ENCODE data around the gene SRRT.

Gene SRRT

DNA sequence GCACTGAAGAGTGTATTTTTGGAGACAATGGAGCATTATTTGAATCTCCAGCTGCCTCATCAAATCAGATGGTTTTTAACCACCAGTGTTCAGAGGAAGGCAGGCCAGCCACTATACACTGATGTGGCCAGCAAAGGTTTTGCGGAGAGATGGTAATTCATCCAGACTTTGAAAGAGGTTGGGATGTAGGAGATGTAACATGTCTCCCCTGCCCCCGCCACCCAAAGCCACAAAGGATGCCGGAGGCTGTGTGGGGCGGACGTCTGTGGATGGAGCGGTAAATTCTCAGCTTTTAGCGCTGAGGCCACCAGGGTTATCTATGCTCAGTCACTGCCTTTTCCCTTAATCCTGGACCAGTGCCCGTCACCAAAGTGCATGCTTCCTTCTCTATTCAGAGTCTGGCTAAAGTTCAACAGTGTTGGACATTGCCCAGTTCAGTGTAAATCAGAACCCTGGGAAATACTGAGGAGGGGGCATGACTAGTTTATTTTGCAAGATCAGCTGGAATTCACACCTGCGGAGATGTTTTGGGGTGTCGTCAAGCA lies 11.4 kb upstream of the SRRT start:
- H3K9ac ChIP-seq (ENCODE audit: low read length): no peak overlapping the region
- no peaks in the 10 kb centered on the region for H3K9me2 ChIP-seq (ENCODE audit: low read depth, low read length)
- H3K4me1 ChIP-seq (ENCODE audit: insufficient read depth, low read length, severe bottlenecking): peaks cover 38% of the 10 kb centered on the region
- no peak overlapping the region for H3K27ac ChIP-seq (ENCODE audit: low read depth, low read length, poor library complexity, severe bottlenecking)
- no peaks in the 10 kb centered on the region for H4K20me1 ChIP-seq (ENCODE audit: insufficient read depth, low read length)
- H3K9me3 ChIP-seq (ENCODE audit: low read length): no peaks in the 10 kb centered on the region
- no peak overlapping the region for H3K4me3 ChIP-seq (ENCODE audit: low read depth, low read length, poor library complexity, severe bottlenecking)
- no peak overlapping the region for H2AFZ ChIP-seq (ENCODE audit: low read length)
- H3K79me2 ChIP-seq (ENCODE audit: insufficient read depth, low read length): no peaks in the 10 kb centered on the region
- TF ChIP-seq, protein P1, sequence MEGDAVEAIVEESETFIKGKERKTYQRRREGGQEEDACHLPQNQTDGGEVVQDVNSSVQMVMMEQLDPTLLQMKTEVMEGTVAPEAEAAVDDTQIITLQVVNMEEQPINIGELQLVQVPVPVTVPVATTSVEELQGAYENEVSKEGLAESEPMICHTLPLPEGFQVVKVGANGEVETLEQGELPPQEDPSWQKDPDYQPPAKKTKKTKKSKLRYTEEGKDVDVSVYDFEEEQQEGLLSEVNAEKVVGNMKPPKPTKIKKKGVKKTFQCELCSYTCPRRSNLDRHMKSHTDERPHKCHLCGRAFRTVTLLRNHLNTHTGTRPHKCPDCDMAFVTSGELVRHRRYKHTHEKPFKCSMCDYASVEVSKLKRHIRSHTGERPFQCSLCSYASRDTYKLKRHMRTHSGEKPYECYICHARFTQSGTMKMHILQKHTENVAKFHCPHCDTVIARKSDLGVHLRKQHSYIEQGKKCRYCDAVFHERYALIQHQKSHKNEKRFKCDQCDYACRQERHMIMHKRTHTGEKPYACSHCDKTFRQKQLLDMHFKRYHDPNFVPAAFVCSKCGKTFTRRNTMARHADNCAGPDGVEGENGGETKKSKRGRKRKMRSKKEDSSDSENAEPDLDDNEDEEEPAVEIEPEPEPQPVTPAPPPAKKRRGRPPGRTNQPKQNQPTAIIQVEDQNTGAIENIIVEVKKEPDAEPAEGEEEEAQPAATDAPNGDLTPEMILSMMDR (IDR thresholded peaks at IDR 0.05; ENCODE audit: low read length): no peak
- no peak for TF ChIP-seq EZH2 (IDR thresholded peaks at IDR 0.05; ENCODE audit: borderline replicate concordance, low read length)
- H3K36me3 ChIP-seq (ENCODE audit: insufficient read depth, low read length): peaks cover 27% of the 10 kb centered on the region
- no peak overlapping the region for H3K4me2 ChIP-seq (ENCODE audit: low read length)
- no peaks in the 10 kb centered on the region for H3K27me3 ChIP-seq (ENCODE audit: insufficient read depth, low read length)
- no peaks in the 10 kb centered on the region for H3F3A ChIP-seq (ENCODE audit: insufficient read depth, low read length)

DNA sequence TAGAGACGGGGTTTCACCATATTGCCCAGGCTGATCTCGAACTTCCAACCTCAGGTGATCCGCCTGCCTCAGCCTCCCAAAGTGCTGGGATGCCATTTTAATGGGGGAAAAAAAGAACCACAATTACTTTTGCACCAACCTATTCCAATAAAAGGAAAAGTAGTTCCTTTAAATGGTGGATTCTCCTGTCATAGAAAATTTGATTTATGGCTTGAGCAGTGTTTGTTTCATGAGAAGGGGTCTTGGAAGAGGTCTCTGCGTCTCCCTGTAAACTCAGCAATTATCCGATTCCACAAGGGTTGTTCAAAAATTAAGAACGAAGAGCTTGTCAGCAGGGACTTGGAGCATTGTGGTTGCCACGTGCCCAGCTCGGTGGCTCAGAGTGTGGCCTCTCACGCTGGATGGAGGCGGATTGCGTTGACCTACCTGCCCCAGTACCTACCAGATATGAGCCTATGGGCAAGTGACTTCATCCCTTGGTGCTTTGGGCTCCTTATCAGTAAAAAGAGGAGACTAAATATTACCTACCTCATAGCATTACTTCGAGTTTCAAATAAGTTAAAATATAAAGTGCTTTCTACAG lies 10.5 kb upstream of the SRRT start:
- Histone ChIP-seq H2AFZ (ENCODE audit: low read length) (no peak overlapping the region), H3K4me1 (ENCODE audit: insufficient read depth, low read length, severe bottlenecking) (peaks cover 38% of the 10 kb centered on the region), H3K9me2 (ENCODE audit: low read depth, low read length) (no peaks in the 10 kb centered on the region), H3K4me2 (ENCODE audit: low read length) (no peak overlapping the region), H3K9ac (ENCODE audit: low read length) (no peak overlapping the region), H3K36me3 (ENCODE audit: insufficient read depth, low read length) (peaks cover 27% of the 10 kb centered on the region), H3K79me2 (ENCODE audit: insufficient read depth, low read length) (no peaks in the 10 kb centered on the region), H3K27me3 (ENCODE audit: insufficient read depth, low read length) (no peaks in the 10 kb centered on the region), H3K27ac (ENCODE audit: low read depth, low read length, poor library complexity, severe bottlenecking) (no peak overlapping the region), H4K20me1 (ENCODE audit: insufficient read depth, low read length) (no peaks in the 10 kb centered on the region), H3F3A (ENCODE audit: insufficient read depth, low read length) (no peaks in the 10 kb centered on the region), H3K9me3 (ENCODE audit: low read length) (no peaks in the 10 kb centered on the region), H3K4me3 (ENCODE audit: low read depth, low read length, poor library complexity, severe bottlenecking) (no peak overlapping the region)
- TF ChIP-seq, protein P1 (IDR thresholded peaks at IDR 0.05; ENCODE audit: low read length): no peak
- no peak for TF ChIP-seq EZH2 (IDR thresholded peaks at IDR 0.05; ENCODE audit: borderline replicate concordance, low read length)

DNA sequence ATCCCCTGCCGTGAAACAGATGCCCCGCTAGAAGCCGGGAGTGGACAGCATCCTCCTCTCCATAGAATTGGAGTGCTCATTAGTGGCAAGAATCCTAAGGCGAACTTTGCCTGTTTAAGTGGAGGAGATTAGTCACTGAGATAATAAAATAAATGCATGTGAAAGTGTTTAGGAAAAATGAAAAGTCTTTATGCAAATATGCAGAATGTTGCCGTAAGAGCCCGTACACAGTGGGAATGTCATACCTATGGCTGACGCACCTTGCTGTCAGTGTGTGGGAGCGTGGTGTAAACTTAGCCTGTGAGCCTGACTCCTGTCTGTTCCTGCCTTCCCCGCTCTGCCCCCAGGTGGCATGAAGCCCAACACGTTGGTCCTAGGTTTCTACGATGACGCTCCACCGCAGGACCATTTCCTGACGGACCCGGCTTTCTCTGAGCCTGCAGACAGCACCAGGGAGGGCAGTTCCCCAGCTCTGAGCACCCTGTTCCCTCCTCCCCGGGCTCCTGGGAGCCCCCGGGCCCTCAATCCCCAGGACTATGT lies 9.5 kb upstream of the SRRT start:
- H3F3A ChIP-seq (ENCODE audit: insufficient read depth, low read length): no peaks in the 10 kb centered on the region
- no peaks in the 10 kb centered on the region for H3K79me2 ChIP-seq (ENCODE audit: insufficient read depth, low read length)
- no peak overlapping the region for H3K27ac ChIP-seq (ENCODE audit: low read depth, low read length, poor library complexity, severe bottlenecking)
- H3K9me3 ChIP-seq (ENCODE audit: low read length): no peaks in the 10 kb centered on the region
- no peaks in the 10 kb centered on the region for H3K27me3 ChIP-seq (ENCODE audit: insufficient read depth, low read length)
- H2AFZ ChIP-seq (ENCODE audit: low read length): no peak overlapping the region
- peaks cover 38% of the 10 kb centered on the region for H3K4me1 ChIP-seq (ENCODE audit: insufficient read depth, low read length, severe bottlenecking)
- peaks cover 21% of the 10 kb centered on the region for H3K36me3 ChIP-seq (ENCODE audit: insufficient read depth, low read length)
- no peak overlapping the region for H3K4me3 ChIP-seq (ENCODE audit: low read depth, low read length, poor library complexity, severe bottlenecking)
- H4K20me1 ChIP-seq (ENCODE audit: insufficient read depth, low read length): no peaks in the 10 kb centered on the region
- no peak overlapping the region for H3K9ac ChIP-seq (ENCODE audit: low read length)
- no peaks in the 10 kb centered on the region for H3K9me2 ChIP-seq (ENCODE audit: low read depth, low read length)
- TF ChIP-seq EZH2 (IDR thresholded peaks at IDR 0.05; ENCODE audit: borderline replicate concordance, low read length): no peak
- TF ChIP-seq, protein P1 (IDR thresholded peaks at IDR 0.05; ENCODE audit: low read length): no peak
- no peak overlapping the region for H3K4me2 ChIP-seq (ENCODE audit: low read length)

Data from OCI-LY1 (cell line).